Suprapubic skin (tissue), 3 donors: Measurements from ENCODE around the gene CACNA1I.

ENCODE experiments used
- CTCF ChIP-seq, 2 donors: fragments of 200-600 bp in 1 of 2; fragments of 450-650 bp in 1 of 2; sonication (generic) in 1 of 2; IDR thresholded peaks; one replicate each; pipeline ENCODE4 v1.5.1; 2016 to 2019; ENCODE audit warnings: antibody characterized with exemption in 2 of 2, mild to moderate bottlenecking in 1 of 2, moderate library complexity in 1 of 2
- EP300 ChIP-seq: sonication (generic); formaldehyde crosslinking; IDR thresholded peaks from one replicate; pipeline ENCODE4 v1.6.1; 2017; ENCODE audit warnings: antibody characterized with exemption
- POLR2A ChIP-seq, 2 donors: fragments of 450-650 bp; IDR thresholded peaks; one replicate each; pipeline ENCODE4 v1.6.1; 2017; ENCODE audit warnings: antibody characterized with exemption in 2 of 2, mild to moderate bottlenecking in 2 of 2, moderate library complexity in 2 of 2

- no peak for TF ChIP-seq EP300
- no peak for TF ChIP-seq CTCF (IDR thresholded peaks at IDR 0.05)
- TF ChIP-seq POLR2A (IDR thresholded peaks at IDR 0.05), result no peak
Measured at GRCh38 chr22:39610246-39610645, 39.7 kb downstream of the CACNA1I start.
